ENCODE data around the gene DPYSL3.

DPYSL3 gene

DNA sequence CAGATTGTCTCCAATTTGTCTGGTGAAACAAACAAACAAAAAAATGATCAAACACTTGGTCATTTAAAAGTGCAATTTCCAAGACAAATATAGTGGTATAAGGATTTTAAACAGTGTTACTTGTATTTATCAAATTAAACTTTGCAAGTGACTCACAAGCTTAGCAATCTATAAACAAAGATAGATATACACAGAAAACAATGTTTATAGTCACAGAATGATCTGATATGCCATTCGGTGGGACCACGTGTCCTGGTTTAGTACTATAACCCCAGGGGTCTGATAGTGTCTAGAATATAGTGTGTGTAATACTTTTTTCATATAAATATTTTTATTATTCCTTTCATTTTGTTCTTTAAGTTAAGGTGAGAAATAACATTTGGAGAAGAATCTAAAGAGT lies 91.3 kb downstream of the DPYSL3 start:
- TF ChIP-seq FOXA1 (IDR thresholded peaks at IDR 0.05) (no peak), SUZ12 (IDR thresholded peaks at IDR 0.05) (no peak), TARDBP (IDR thresholded peaks at IDR 0.05) (no peak), FOXK2 (IDR thresholded peaks at IDR 0.05) (no peak), L3MBTL2 (conservative IDR thresholded peaks at IDR 0.05) (no peak), SP1 (IDR thresholded peaks at IDR 0.05) (no peak), FOXM1 (IDR thresholded peaks at IDR 0.05; ENCODE audit: borderline replicate concordance) (no peak), CTBP1 (IDR thresholded peaks at IDR 0.05; ENCODE audit: borderline replicate concordance) (no peak), BHLHE40 (IDR thresholded peaks at IDR 0.05; ENCODE audit: borderline replicate concordance) (no peak), NFRKB (IDR thresholded peaks at IDR 0.05) (no peak), HDGF (IDR thresholded peaks at IDR 0.05; ENCODE audit: borderline replicate concordance) (no peak), LEF1 (IDR thresholded peaks at IDR 0.05; ENCODE audit: borderline replicate concordance) (no peak), PKNOX1 (IDR thresholded peaks at IDR 0.05) (no peak), ZNF384 (IDR thresholded peaks at IDR 0.05) (no peak)
- ChIA-PET CTCF (no interaction called here), POLR2A (no interaction called here)
- no peak for DNase-seq (ENCODE audit: extremely low spot score)

GRCh38 chr5:147417135-147417813 lies 92.6 kb downstream of the DPYSL3 start:
- ChIA-PET POLR2A (no interaction called here), CTCF (interaction anchor here (0.9 kb wide), 1 partner anchor 20 kb away, joined by 3 read pairs; no protein-coding TSS in a partner anchor)
- no peak for DNase-seq (ENCODE audit: extremely low spot score)
- no peak for TF ChIP-seq ZNF384 (IDR thresholded peaks at IDR 0.05)
- TF ChIP-seq CTBP1 (IDR thresholded peaks at IDR 0.05; ENCODE audit: borderline replicate concordance) = no peak
- TF ChIP-seq SP1 (IDR thresholded peaks at IDR 0.05) = no peak
- no peak for TF ChIP-seq PKNOX1 (IDR thresholded peaks at IDR 0.05)
- no peak for TF ChIP-seq NFRKB (IDR thresholded peaks at IDR 0.05)
- no peak for TF ChIP-seq FOXA1 (IDR thresholded peaks at IDR 0.05)
- TF ChIP-seq ELF4 (IDR thresholded peaks at IDR 0.05) = no peak
- TF ChIP-seq SUZ12 (IDR thresholded peaks at IDR 0.05) = no peak
- no peak for TF ChIP-seq HDGF (IDR thresholded peaks at IDR 0.05; ENCODE audit: borderline replicate concordance)
- TF ChIP-seq TARDBP (IDR thresholded peaks at IDR 0.05) = no peak

- CTCF ChIA-PET = no interaction called here
- no peak for TF ChIP-seq FOXA1 (IDR thresholded peaks at IDR 0.05)
- no peak for TF ChIP-seq SP1 (IDR thresholded peaks at IDR 0.05)
- TF ChIP-seq LEF1 (IDR thresholded peaks at IDR 0.05; ENCODE audit: borderline replicate concordance) = no peak
- TF ChIP-seq CTBP1 (IDR thresholded peaks at IDR 0.05; ENCODE audit: borderline replicate concordance) = no peak
- TF ChIP-seq SUZ12 (IDR thresholded peaks at IDR 0.05) = no peak
- TF ChIP-seq ARNT (IDR thresholded peaks at IDR 0.05) = no peak
- no peak for TF ChIP-seq PKNOX1 (IDR thresholded peaks at IDR 0.05)
- no peak for TF ChIP-seq L3MBTL2 (conservative IDR thresholded peaks at IDR 0.05)
- no peak for TF ChIP-seq TARDBP (IDR thresholded peaks at IDR 0.05)
- no peak for TF ChIP-seq HDGF (IDR thresholded peaks at IDR 0.05; ENCODE audit: borderline replicate concordance)
- no peak for TF ChIP-seq FOXM1 (IDR thresholded peaks at IDR 0.05; ENCODE audit: borderline replicate concordance)
- no peak for TF ChIP-seq NFRKB (IDR thresholded peaks at IDR 0.05)
- no peak for TF ChIP-seq FOXK2 (IDR thresholded peaks at IDR 0.05)
- no peak for TF ChIP-seq BHLHE40 (IDR thresholded peaks at IDR 0.05; ENCODE audit: borderline replicate concordance)
- no peak for DNase-seq (ENCODE audit: extremely low spot score)
- POLR2A ChIA-PET = no interaction called here
These were observed 94.2 kb downstream of the DPYSL3 start for GRCh38 chr5:147415651-147416050.

DNA sequence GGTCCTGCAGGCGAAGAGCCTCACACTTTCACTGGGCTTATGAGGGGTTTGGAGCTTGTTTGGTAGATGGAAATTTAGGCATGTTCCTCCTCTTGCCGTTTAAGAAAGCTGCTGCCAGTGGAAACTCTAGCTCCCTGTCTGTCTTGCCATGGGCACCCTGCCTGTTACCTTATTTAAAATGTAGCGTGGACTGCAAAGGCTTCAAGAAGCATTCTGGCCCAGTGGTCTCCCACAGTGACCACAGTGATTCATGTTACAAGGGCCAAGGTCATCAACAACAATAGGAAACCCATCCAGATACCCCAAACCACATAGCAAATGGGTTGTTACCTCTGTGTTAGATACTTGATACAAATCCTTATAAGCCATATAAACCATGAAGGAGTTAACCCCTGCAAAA lies 96.6 kb downstream of the DPYSL3 start:
- TF ChIP-seq LEF1 (IDR thresholded peaks at IDR 0.05; ENCODE audit: borderline replicate concordance) (no peak), SP1 (IDR thresholded peaks at IDR 0.05) (no peak), BHLHE40 (IDR thresholded peaks at IDR 0.05; ENCODE audit: borderline replicate concordance) (no peak), ZNF384 (IDR thresholded peaks at IDR 0.05) (no peak), HDGF (IDR thresholded peaks at IDR 0.05; ENCODE audit: borderline replicate concordance) (no peak), NFRKB (IDR thresholded peaks at IDR 0.05) (no peak), FOXK2 (IDR thresholded peaks at IDR 0.05) (no peak), PKNOX1 (IDR thresholded peaks at IDR 0.05) (no peak), CTBP1 (IDR thresholded peaks at IDR 0.05; ENCODE audit: borderline replicate concordance) (no peak), ARNT (IDR thresholded peaks at IDR 0.05) (no peak), TARDBP (IDR thresholded peaks at IDR 0.05) (no peak), ELF4 (IDR thresholded peaks at IDR 0.05) (no peak), L3MBTL2 (conservative IDR thresholded peaks at IDR 0.05) (no peak), FOXA1 (IDR thresholded peaks at IDR 0.05) (no peak), SUZ12 (IDR thresholded peaks at IDR 0.05) (no peak), FOXM1 (IDR thresholded peaks at IDR 0.05; ENCODE audit: borderline replicate concordance) (no peak)
- DNase-seq (ENCODE audit: extremely low spot score) = no peak
- ChIA-PET CTCF (no interaction called here), POLR2A (no interaction called here)

GRCh38 chr5:147412561-147412960 lies 97.3 kb downstream of the DPYSL3 start:
- ChIA-PET CTCF (no interaction called here), POLR2A (no interaction called here)
- TF ChIP-seq ZNF384 (IDR thresholded peaks at IDR 0.05) = no peak
- TF ChIP-seq SUZ12 (IDR thresholded peaks at IDR 0.05) = no peak
- TF ChIP-seq PKNOX1 (IDR thresholded peaks at IDR 0.05) = no peak
- TF ChIP-seq HDGF (IDR thresholded peaks at IDR 0.05; ENCODE audit: borderline replicate concordance) = no peak
- TF ChIP-seq BHLHE40 (IDR thresholded peaks at IDR 0.05; ENCODE audit: borderline replicate concordance) = no peak
- no peak for TF ChIP-seq SP1 (IDR thresholded peaks at IDR 0.05)
- TF ChIP-seq ELF4 (IDR thresholded peaks at IDR 0.05) = no peak
- TF ChIP-seq L3MBTL2 (conservative IDR thresholded peaks at IDR 0.05) = no peak
- no peak for TF ChIP-seq FOXA1 (IDR thresholded peaks at IDR 0.05)
- TF ChIP-seq ARNT (IDR thresholded peaks at IDR 0.05) = no peak
- no peak for TF ChIP-seq NFRKB (IDR thresholded peaks at IDR 0.05)
- no peak for TF ChIP-seq FOXK2 (IDR thresholded peaks at IDR 0.05)
- TF ChIP-seq TARDBP (IDR thresholded peaks at IDR 0.05) = no peak
- TF ChIP-seq CTBP1 (IDR thresholded peaks at IDR 0.05; ENCODE audit: borderline replicate concordance) = no peak
- no peak for TF ChIP-seq FOXM1 (IDR thresholded peaks at IDR 0.05; ENCODE audit: borderline replicate concordance)
- TF ChIP-seq LEF1 (IDR thresholded peaks at IDR 0.05; ENCODE audit: borderline replicate concordance) = no peak
- no peak for DNase-seq (ENCODE audit: extremely low spot score)
